Measurements from ENCODE around the gene EXOSC5. TPM values are rescaled to one million over a fixed set of nuclear protein-coding genes. Genes with fewer than 3 reads are reported as not detected.

EXOSC5 gene
- total RNA-seq, 1 donor from 2014 or later, result 20.3 TPM

- Mint-ChIP-seq H3K4me3 (peak within 1 kb of the TSS; percentile 99), H3K9me3 (no peaks in the 10 kb centered on the region), H3K27me3 (ENCODE audit: low read depth) (no peaks in the 10 kb centered on the region), H3K36me3 (ENCODE audit: low read depth) (peaks cover 6% of the 10 kb centered on the region), H3K27ac (ENCODE audit: unreplicated experiment) (peak within 1 kb of the TSS; percentile 100), H3K4me1 (peaks cover 26% of the 10 kb centered on the region)
- no peak for TF ChIP-seq CTCF (conservative IDR thresholded peaks at IDR 0.05)
- peak; percentile 92 for DNase-seq (ENCODE audit: low read depth, low spot score)
Observed at GRCh38 chr19:41363753-41364523, 33.2 kb downstream of the EXOSC5 start, which contains the start of gene B9D2. TSS of gene B9D2 (minus strand) at chr19:41364149. CDS start at chr19:41363519, 630 bp downstream.

GRCh38 chr19:41363371-41363752, 33.8 kb downstream of the EXOSC5 start:
- Mint-ChIP-seq H3K4me1 (peaks cover 26% of the 10 kb centered on the region), H3K27me3 (ENCODE audit: low read depth) (no peaks in the 10 kb centered on the region), H3K27ac (ENCODE audit: unreplicated experiment) (peak overlapping the region; percentile 100), H3K9me3 (no peaks in the 10 kb centered on the region), H3K36me3 (ENCODE audit: low read depth) (peaks cover 6% of the 10 kb centered on the region), H3K4me3 (peak overlapping the region; percentile 99)
- DNase-seq (ENCODE audit: low read depth, low spot score), result no peak
- TF ChIP-seq CTCF (conservative IDR thresholded peaks at IDR 0.05), result no peak

GRCh38 chr19:41362143-41362847, 34.9 kb downstream of the EXOSC5 start:
- H3K9me3 Mint-ChIP-seq, result no peaks in the 10 kb centered on the region
- H3K27me3 Mint-ChIP-seq (ENCODE audit: low read depth), result no peaks in the 10 kb centered on the region
- peaks cover 26% of the 10 kb centered on the region for H3K4me1 Mint-ChIP-seq
- TF ChIP-seq CTCF (conservative IDR thresholded peaks at IDR 0.05), result no peak
- peaks cover 6% of the 10 kb centered on the region for H3K36me3 Mint-ChIP-seq (ENCODE audit: low read depth)
- DNase-seq (ENCODE audit: low read depth, low spot score), result no peak
- H3K27ac Mint-ChIP-seq (ENCODE audit: unreplicated experiment), result no peak overlapping the region
- peak overlapping the region; percentile 99 for H3K4me3 Mint-ChIP-seq

GRCh38 chr19:41359741-41360140, 37.4 kb downstream of the EXOSC5 start:
- H3K27ac Mint-ChIP-seq (ENCODE audit: unreplicated experiment), result no peak overlapping the region
- H3K4me1 Mint-ChIP-seq, result peaks cover 28% of the 10 kb centered on the region
- no peaks in the 10 kb centered on the region for H3K9me3 Mint-ChIP-seq
- H3K4me3 Mint-ChIP-seq, result no peak overlapping the region
- no peak for DNase-seq (ENCODE audit: low read depth, low spot score)
- peaks cover 6% of the 10 kb centered on the region for H3K27me3 Mint-ChIP-seq (ENCODE audit: low read depth)
- TF ChIP-seq CTCF (conservative IDR thresholded peaks at IDR 0.05), result no peak
- H3K36me3 Mint-ChIP-seq (ENCODE audit: low read depth), result peaks cover 6% of the 10 kb centered on the region

- no peak for TF ChIP-seq CTCF (conservative IDR thresholded peaks at IDR 0.05)
- H3K9me3 Mint-ChIP-seq, result no peaks in the 10 kb centered on the region
- DNase-seq (ENCODE audit: low read depth, low spot score), result no peak
Observed at GRCh38 chr19:41357746-41358145, 39.4 kb downstream of the EXOSC5 start.

More at GRCh38 chr19:41357746-41358145, 39.4 kb downstream of the EXOSC5 start:
- Mint-ChIP-seq H3K4me1 (peaks cover 20% of the 10 kb centered on the region), H3K4me3 (peak overlapping the region; percentile 16), H3K36me3 (ENCODE audit: low read depth) (peaks cover 3% of the 10 kb centered on the region), H3K27ac (ENCODE audit: unreplicated experiment) (no peak overlapping the region), H3K27me3 (ENCODE audit: low read depth) (peaks cover 19% of the 10 kb centered on the region)

All from neural crest cell (in vitro differentiated cells).